Stimulated activated CD8-positive, alpha-beta memory T cell treated with anti-CD3 and anti-CD28 coated beads, Interleukin-12 subunit alpha, Interleukin-12 subunit beta, amount 100 ng/mL, for 24 hours (primary cell): ENCODE results near the gene CNTNAP2.
"Not testable (repeated sequence)": the region's sequence is repeated elsewhere in the genome, so short reads cannot be mapped to it uniquely, and the experiment has no call there.

Experiments
- DNase-seq: peaks from one replicate; pipeline ENCODE4 v3.0.0-alpha.2; 2020; ENCODE audit errors: extremely low read depth

Gene CNTNAP2

GRCh38 chr7:147759327-147759943, 1642.8 kb downstream of the CNTNAP2 start:
- DNase-seq, result no peak

DNA sequence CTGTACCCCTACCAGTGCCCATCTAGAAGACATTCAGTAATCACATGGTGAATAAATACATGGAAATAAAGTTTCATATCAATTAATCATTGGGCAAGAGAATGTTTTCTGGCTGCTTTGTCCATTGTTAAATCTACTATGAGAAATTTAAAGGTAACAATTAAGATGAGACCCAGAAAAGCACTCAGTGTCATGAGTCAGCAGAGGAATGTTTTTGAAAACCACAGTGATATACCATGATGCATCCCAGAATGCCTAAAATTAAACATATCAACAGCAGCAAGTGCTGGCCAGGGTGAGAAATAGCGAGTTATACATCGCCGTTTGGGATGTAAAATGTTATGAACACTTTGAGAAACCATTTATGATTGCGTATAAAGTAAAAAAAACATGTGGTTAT, 1648.7 kb downstream of the CNTNAP2 start:
- DNase-seq, result no peak

GRCh38 chr7:147771344-147771743, 1654.7 kb downstream of the CNTNAP2 start:
- DNase-seq, result no peak

DNA sequence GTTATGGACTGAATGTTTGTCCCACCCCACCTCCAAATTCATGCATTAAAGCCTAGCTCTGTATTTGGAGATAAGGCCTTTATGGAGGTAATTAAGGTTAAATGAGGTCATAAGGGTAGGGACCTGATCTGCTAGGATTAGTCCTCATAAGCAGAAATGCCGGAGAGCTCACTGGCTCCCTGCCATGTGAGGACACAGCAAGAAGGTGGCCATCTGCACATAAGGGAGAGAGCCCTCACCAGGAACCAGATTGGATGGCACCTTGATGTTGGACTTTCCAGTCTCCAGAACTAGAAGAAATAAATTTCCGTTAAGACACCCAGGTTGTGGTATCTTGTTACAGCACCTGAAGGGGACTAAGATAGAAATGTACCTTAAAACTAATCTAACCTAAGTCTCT, 1657.9 kb downstream of the CNTNAP2 start:
- DNase-seq, result no peak

GRCh38 chr7:147775516-147776284, 1659.1 kb downstream of the CNTNAP2 start:
- no peak for DNase-seq

GRCh38 chr7:147777309-147777708, 1660.7 kb downstream of the CNTNAP2 start:
- DNase-seq, result no peak

DNA sequence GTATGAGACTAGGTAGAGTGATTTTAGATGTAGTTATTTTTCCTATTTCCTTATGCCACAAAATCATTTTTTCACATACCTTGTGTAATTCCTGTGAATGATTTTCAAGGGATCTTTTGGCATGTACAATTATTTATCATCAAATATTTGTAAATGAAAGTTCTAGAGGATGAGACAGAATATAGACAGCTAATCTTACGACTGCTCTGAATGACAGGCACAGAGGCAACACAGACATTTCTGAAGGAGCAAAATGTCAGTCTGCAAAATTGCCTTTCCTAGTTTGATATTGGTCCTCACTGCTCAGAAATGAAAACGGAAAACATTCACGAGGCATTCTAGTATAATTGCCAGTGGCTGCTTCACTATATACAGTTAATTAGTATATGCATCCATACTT, 1663.3 kb downstream of the CNTNAP2 start:
- DNase-seq, result no peak

DNA sequence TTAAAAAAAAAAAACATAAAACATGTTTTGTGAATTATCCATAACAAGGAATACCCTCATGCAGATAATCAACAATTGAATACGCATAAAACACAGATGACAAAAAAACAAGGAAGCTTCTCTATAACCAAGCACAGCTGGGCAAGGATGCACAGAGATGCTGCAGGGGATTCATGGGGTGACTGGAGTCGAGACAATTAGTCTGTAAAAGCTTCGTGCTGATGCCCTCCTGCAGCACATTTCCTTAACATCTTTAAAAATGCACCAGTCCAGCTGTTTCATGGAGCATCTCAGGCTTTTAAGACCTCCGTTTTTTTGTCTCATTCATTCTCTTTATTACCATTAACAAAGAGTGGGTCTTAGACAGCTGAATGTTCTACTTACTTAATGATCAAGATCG, 1680.0 kb downstream of the CNTNAP2 start:
- DNase-seq, result no peak

GRCh38 chr7:147798001-147798400, 1681.4 kb downstream of the CNTNAP2 start:
- DNase-seq, result no peak

DNA sequence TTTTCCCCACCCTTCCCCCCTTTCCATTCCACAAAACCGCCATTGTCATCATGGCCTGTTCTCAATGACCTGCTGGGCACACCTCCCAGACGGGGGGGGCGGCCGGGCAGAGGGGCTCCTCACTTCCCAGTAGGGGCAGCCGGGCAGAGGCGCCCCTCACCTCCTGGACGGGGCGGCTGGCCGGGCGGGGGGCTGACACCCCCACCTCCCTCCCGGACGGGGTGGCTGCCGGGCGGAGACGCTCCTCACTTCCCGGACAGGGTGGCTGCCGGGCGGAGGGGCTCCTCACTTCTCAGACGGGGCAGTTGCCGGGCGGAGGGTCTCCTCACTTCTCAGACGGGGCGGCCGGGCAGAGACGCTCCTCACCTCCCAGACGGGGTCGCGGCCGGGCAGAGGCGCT, 1685.2 kb downstream of the CNTNAP2 start:
- DNase-seq, result not testable (repeated sequence)

GRCh38 chr7:147803151-147803550, 1686.5 kb downstream of the CNTNAP2 start:
- no peak for DNase-seq

- DNase-seq, result no peak
Observed at GRCh38 chr7:147803606-147804005, 1687.0 kb downstream of the CNTNAP2 start.

GRCh38 chr7:147804032-147804431, 1687.4 kb downstream of the CNTNAP2 start:
- no peak for DNase-seq

- no peak for DNase-seq
Observed at GRCh38 chr7:147805996-147806576, 1689.5 kb downstream of the CNTNAP2 start.

- no peak for DNase-seq
Observed at GRCh38 chr7:147809786-147810185, 1693.2 kb downstream of the CNTNAP2 start.

GRCh38 chr7:147810269-147810668, 1693.7 kb downstream of the CNTNAP2 start:
- DNase-seq, result no peak

DNA sequence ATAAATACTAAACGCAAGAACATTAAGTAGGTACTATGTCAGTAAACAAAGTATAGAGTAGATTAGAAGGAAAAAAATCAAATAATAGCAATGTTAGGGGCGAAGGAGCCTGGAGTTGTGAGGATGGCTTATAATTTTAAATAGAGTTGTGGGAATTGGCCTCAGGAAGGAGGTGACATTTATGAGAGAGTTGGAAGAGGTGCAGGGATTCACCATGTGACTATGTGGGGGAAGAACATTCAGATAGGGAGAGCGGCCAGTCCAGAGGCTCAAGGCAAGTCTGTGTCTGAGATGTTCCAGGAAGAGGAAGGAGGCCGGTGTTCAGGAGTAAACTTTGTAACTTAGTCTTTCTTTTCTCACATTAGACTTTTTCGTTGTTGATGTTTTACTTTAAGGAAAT, 1695.3 kb downstream of the CNTNAP2 start:
- no peak for DNase-seq

GRCh38 chr7:147813316-147813715, 1696.7 kb downstream of the CNTNAP2 start:
- DNase-seq, result no peak

DNA sequence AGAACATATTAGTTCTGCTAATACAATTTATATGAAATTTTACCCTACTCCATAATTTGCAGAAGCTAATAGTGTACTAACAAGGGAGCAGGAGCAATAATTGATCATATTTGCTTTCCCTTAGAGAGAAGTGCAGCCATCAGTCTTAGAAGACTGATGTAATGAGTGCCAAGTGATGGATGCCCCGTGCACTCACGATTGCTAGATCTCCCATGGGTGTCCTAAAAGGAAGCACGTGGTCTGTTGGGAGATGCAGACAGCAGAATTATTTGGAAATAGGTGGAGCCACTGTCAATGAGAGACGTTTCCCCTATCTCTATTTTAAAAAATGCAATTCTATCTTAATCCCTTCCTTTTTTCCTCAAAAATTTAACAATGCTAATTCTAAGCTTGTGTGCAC, 1701.7 kb downstream of the CNTNAP2 start:
- no peak for DNase-seq

DNA sequence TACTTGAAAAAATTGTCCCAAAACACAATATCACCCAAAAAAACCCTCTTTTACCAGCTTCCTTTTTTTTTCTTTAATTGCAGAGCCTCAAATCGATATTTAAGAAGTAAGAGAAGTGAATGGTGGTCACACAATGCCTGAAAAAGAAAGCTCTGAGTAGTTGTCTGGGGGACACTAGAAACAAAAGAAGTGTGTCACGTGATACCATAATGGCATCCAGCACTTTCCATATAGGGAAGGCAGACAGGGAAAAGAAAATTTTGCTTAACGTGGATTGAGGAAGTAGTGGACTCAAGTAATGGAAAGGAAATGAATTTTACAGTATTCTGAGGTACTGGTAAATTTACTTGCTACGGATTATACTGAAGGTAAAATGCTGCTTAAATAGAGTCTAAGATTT, 1708.1 kb downstream of the CNTNAP2 start:
- no peak for DNase-seq

DNA sequence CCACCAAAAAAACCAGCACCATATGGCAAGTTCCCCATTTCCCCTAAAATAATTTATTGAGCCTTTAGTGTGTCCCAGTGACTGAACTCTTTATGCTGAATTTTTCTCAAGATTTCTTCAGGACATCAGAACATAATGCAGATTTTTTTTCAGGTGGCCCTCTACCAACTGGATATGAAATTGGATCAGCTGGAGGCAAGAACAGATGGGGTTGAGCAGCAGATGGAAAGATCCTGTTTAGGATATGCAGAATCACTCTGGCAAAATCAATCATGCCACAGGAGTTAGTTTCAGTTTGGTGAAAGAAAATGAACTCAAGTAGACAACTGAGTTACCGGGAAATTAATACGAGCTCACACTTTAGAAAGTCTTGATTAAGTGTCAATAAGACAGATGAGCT, 1712.4 kb downstream of the CNTNAP2 start:
- DNase-seq, result no peak

- DNase-seq, result no peak
Observed at GRCh38 chr7:147833557-147833956, 1717.0 kb downstream of the CNTNAP2 start.

GRCh38 chr7:147833970-147834369, 1717.4 kb downstream of the CNTNAP2 start:
- no peak for DNase-seq
